GM21367 (cell line): ENCODE results near the gene GOLGA6L7.
"Not testable (repeated sequence)": the region's sequence is repeated elsewhere in the genome, so short reads cannot be mapped to it uniquely, and the experiment has no call there.

Experiments used
- ATAC-seq: cut with Tn5 transposase; IDR thresholded peaks from one replicate; pipeline ENCODE4 v1.9.1; 2021; ENCODE audit not compliant: unreplicated experiment

The GOLGA6L7 gene

GRCh38 chr15:28848521-28848920, at the start of gene GOLGA6L7:
Gene GOLGA6L7 (minus strand): TSS chr15:28848644. CDS start chr15:28848549, 95 bp downstream.
- not testable (repeated sequence) for ATAC-seq

- ATAC-seq: no peak
Measured at GRCh38 chr15:28897861-28898585, 49.6 kb upstream of the GOLGA6L7 start.

- ATAC-seq: no peak
Measured at GRCh38 chr15:28896951-28897350, 48.5 kb upstream of the GOLGA6L7 start.

- no peak for ATAC-seq
Measured at GRCh38 chr15:28895566-28895965, 47.1 kb upstream of the GOLGA6L7 start.

GRCh38 chr15:28895146-28895545, 46.7 kb upstream of the GOLGA6L7 start:
- ATAC-seq: no peak

GRCh38 chr15:28894631-28895030, 46.2 kb upstream of the GOLGA6L7 start:
- no peak for ATAC-seq

- no peak for ATAC-seq
Measured at GRCh38 chr15:28892789-28893610, 44.6 kb upstream of the GOLGA6L7 start.

- no peak for ATAC-seq
Measured at GRCh38 chr15:28891588-28891987, 43.1 kb upstream of the GOLGA6L7 start.

GRCh38 chr15:28890711-28891495, 42.5 kb upstream of the GOLGA6L7 start:
- ATAC-seq: no peak

- ATAC-seq: not testable (repeated sequence)
Measured at GRCh38 chr15:28890291-28890690, 41.8 kb upstream of the GOLGA6L7 start.

GRCh38 chr15:28889871-28890270, 41.4 kb upstream of the GOLGA6L7 start:
- not testable (repeated sequence) for ATAC-seq

- no peak for ATAC-seq
Measured at GRCh38 chr15:28889346-28889745, 40.9 kb upstream of the GOLGA6L7 start.

- ATAC-seq: no peak
Measured at GRCh38 chr15:28888900-28889299, 40.5 kb upstream of the GOLGA6L7 start.

GRCh38 chr15:28888302-28888894, 40.0 kb upstream of the GOLGA6L7 start:
- no peak for ATAC-seq

- ATAC-seq: no peak
Measured at GRCh38 chr15:28887339-28888174, 39.1 kb upstream of the GOLGA6L7 start.

- ATAC-seq: no peak
Measured at GRCh38 chr15:28886431-28887338, 38.2 kb upstream of the GOLGA6L7 start.

GRCh38 chr15:28885630-28886430, 37.4 kb upstream of the GOLGA6L7 start, which contains the start of gene APBA2:
Gene APBA2 (plus strand): TSS chr15:28885974. CDS start chr15:29053885, 167,911 bp downstream.
- no peak for ATAC-seq

GRCh38 chr15:28885128-28885629, 36.7 kb upstream of the GOLGA6L7 start:
- ATAC-seq: no peak
